Activated CD4-positive, alpha-beta T cell treated with anti-CD3 and anti-CD28 coated beads, Interleukin-2, amount 10 ng/mL, durations not matched to agents 7 days and 5 days (primary cell): Measurements from ENCODE around the gene MRPL43. TPM values are rescaled to one million over a fixed set of nuclear protein-coding genes. Genes with fewer than 3 reads are reported as not detected.
"Not testable (repeated sequence)": the region's sequence is repeated elsewhere in the genome, so short reads cannot be mapped to it uniquely, and the experiment has no call there.

ENCODE experiments used
- CTCF ChIA-PET: fragments of 350-600 bp; sonication (Branson Sonifier 250); formaldehyde crosslinking; loops from one replicate; lab custom pipeline; 2021; ENCODE audit warnings: antibody characterized with exemption; lab: Charles Lee
- POLR2A ChIA-PET: fragments of 350-600 bp; sonication (Branson Sonifier 250); formaldehyde crosslinking; loops from one replicate; lab custom pipeline; 2021; ENCODE audit warnings: antibody characterized with exemption; lab: Charles Lee
- DNase-seq: peaks from one replicate; pipeline ENCODE4 v3.0.0-alpha.2; 2020
- H3K27ac Mint-ChIP-seq: one replicate; pipeline ENCODE4 v1.8.0; 2021; ENCODE audit warnings: mild to moderate bottlenecking, moderate library complexity, mixed read lengths
- H3K27me3 Mint-ChIP-seq: one replicate; pipeline ENCODE4 v1.8.0; 2021; ENCODE audit warnings: mixed read lengths
- H3K36me3 Mint-ChIP-seq: one replicate; pipeline ENCODE4 v1.8.0; 2021; ENCODE audit warnings: low read depth, mixed read lengths
- H3K4me1 Mint-ChIP-seq: one replicate; pipeline ENCODE4 v1.8.0; 2021; ENCODE audit warnings: mixed read lengths
- H3K4me3 Mint-ChIP-seq: one replicate; pipeline ENCODE4 v1.8.0; 2021; ENCODE audit warnings: mild to moderate bottlenecking, moderate library complexity, mixed read lengths
- H3K9me3 Mint-ChIP-seq: one replicate; pipeline ENCODE4 v1.8.0; 2021; ENCODE audit warnings: mixed read lengths
- total RNA-seq, 2 experiments: library from RNA; stranded (reverse); gene quantifications; one replicate each; pipeline ENCODE4 v1.2.3, GENCODE V29; 2021

The MRPL43 gene
- total RNA-seq: 10 to 100 TPM; 55.9 to 57.0 TPM

- peak; percentile 90 for DNase-seq
- CTCF ChIA-PET: interaction anchor here (0.6 to 1.3 kb wide), 3 partner anchors 16 to 32 kb away, joined by 3 to 6 read pairs (median 5); no protein-coding TSS in a partner anchor
- H3K9me3 Mint-ChIP-seq: no peaks in the 10 kb centered on the region
- H3K4me3 Mint-ChIP-seq: peak within 1 kb of the TSS; percentile 89
- H3K36me3 Mint-ChIP-seq: peaks cover 22% of the 10 kb centered on the region
- H3K4me1 Mint-ChIP-seq: peaks cover 42% of the 10 kb centered on the region
- POLR2A ChIA-PET: no interaction called here
- peak within 1 kb of the TSS; percentile 83 for H3K27ac Mint-ChIP-seq
- H3K27me3 Mint-ChIP-seq: no peaks in the 10 kb centered on the region
These were observed at the start of gene MRPL43, which contains the start of gene TWNK for GRCh38 chr10:100986952-100987684. Gene MRPL43 (minus strand): TSS chr10:100987497. CDS start chr10:100987443, 54 bp downstream. Gene TWNK (plus strand): TSS chr10:100987543. CDS start chr10:100988211, 668 bp downstream.

- peaks cover 27% of the 10 kb centered on the region for H3K36me3 Mint-ChIP-seq
These were observed 49.4 kb upstream of the MRPL43 start for GRCh38 chr10:101036726-101037125.

GRCh38 chr10:101035916-101036702 lies 48.8 kb upstream of the MRPL43 start:
- CTCF ChIA-PET: interaction anchor here (1.5 to 3.7 kb wide), 4 partner anchors 11 to 25 kb away, joined by 3 to 15 read pairs (median 10); no protein-coding TSS in a partner anchor
- POLR2A ChIA-PET: no interaction called here
- Mint-ChIP-seq H3K36me3 (peaks cover 27% of the 10 kb centered on the region), H3K27ac (no peak overlapping the region), H3K27me3 (no peaks in the 10 kb centered on the region), H3K4me1 (peaks cover 22% of the 10 kb centered on the region), H3K4me3 (no peak overlapping the region), H3K9me3 (no peaks in the 10 kb centered on the region)
- DNase-seq: no peak

More at GRCh38 chr10:101036726-101037125, 49.4 kb upstream of the MRPL43 start:
- DNase-seq: no peak
- Mint-ChIP-seq H3K4me1 (peaks cover 28% of the 10 kb centered on the region), H3K9me3 (no peaks in the 10 kb centered on the region), H3K27me3 (no peaks in the 10 kb centered on the region), H3K27ac (no peak overlapping the region), H3K4me3 (no peak overlapping the region)
- ChIA-PET POLR2A (no interaction called here), CTCF (interaction anchor here (1.5 to 3.7 kb wide), 3 partner anchors 15 to 24 kb away, joined by 3 to 14 read pairs (median 5); no protein-coding TSS in a partner anchor)

- no peaks in the 10 kb centered on the region for H3K9me3 Mint-ChIP-seq
- H3K4me1 Mint-ChIP-seq: peaks cover 19% of the 10 kb centered on the region
- H3K27ac Mint-ChIP-seq: no peak overlapping the region
- no peak for DNase-seq
- no peak overlapping the region for H3K4me3 Mint-ChIP-seq
- H3K27me3 Mint-ChIP-seq: no peaks in the 10 kb centered on the region
- ChIA-PET POLR2A (no interaction called here), CTCF (interaction anchor here (1.0 to 5.7 kb wide), 6 partner anchors 10 to 107 kb away, joined by 3 to 24 read pairs (median 10); no protein-coding TSS in a partner anchor)
- peaks cover 27% of the 10 kb centered on the region for H3K36me3 Mint-ChIP-seq
These were observed 48.0 kb upstream of the MRPL43 start for GRCh38 chr10:101035314-101035713.

DNA sequence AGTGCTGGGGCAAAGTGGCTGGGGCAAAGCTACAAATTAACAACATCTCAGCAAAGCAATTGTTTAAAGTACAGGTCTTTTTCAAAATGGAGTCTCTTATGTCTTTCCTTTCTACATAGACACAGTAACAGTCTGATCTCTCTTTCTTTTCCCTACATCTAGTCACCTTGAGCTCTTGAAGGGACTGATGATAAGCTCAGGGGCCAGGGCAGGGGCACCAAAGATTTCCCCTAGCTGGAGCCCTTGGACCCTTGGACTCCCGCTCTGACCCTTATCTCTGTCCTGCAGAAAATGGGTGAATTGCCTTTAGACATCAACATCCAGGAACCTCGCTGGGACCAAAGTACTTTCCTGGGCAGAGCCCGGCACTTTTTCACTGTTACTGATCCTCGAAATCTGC lies 47.1 kb upstream of the MRPL43 start:
- not testable (repeated sequence) for H3K9me3 Mint-ChIP-seq

DNA sequence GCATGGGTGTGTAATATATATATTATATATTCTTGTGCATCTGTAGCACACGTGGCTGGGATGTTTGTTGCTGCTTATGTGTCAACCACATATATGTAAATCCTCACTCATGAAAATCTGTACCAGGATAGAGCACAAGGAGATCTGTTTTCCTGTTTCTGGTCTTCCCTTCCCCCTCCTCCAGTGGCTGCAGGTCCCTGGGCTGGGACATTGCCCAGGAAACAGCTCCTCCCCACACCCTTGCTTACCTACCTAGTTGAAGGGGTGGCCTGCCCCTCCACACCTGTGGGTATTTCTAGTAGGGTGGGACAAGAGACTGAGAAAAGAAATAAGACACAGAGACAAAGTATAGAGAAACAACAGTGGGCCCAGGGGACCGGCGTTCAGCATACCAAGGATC lies 46.0 kb upstream of the MRPL43 start:
- H3K27ac Mint-ChIP-seq: no peak overlapping the region
- POLR2A ChIA-PET: no interaction called here
- H3K4me3 Mint-ChIP-seq: peak overlapping the region; percentile 76
- H3K36me3 Mint-ChIP-seq: peaks cover 23% of the 10 kb centered on the region
- no peaks in the 10 kb centered on the region for H3K9me3 Mint-ChIP-seq
- peaks cover 12% of the 10 kb centered on the region for H3K27me3 Mint-ChIP-seq
- peaks cover 17% of the 10 kb centered on the region for H3K4me1 Mint-ChIP-seq
- CTCF ChIA-PET: interaction anchor here (2.6 to 8.0 kb wide), 4 partner anchors 16 to 36 kb away, joined by 14 to 104 read pairs (median 20); no protein-coding TSS in a partner anchor
- DNase-seq: no peak

More for the DNA sequence above, 47.1 kb upstream of the MRPL43 start:
- POLR2A ChIA-PET, H3K27ac Mint-ChIP-seq, DNase-seq, H3K4me3 Mint-ChIP-seq, H3K27me3 Mint-ChIP-seq: not testable (repeated sequence)
- Mint-ChIP-seq H3K36me3 (peaks cover 27% of the 10 kb centered on the region), H3K4me1 (peaks cover 17% of the 10 kb centered on the region)
- CTCF ChIA-PET: interaction anchor here (0.6 to 5.7 kb wide), 10 partner anchors 9 to 811 kb away, joined by 3 to 24 read pairs (median 4); no protein-coding TSS in a partner anchor

- Mint-ChIP-seq H3K36me3 (peaks cover 19% of the 10 kb centered on the region), H3K4me1 (peaks cover 17% of the 10 kb centered on the region), H3K27me3 (peaks cover 12% of the 10 kb centered on the region), H3K4me3 (peak overlapping the region; percentile 76), H3K9me3 (no peaks in the 10 kb centered on the region), H3K27ac (peak overlapping the region; percentile 88)
- ChIA-PET POLR2A (no interaction called here), CTCF (interaction anchor here (1.0 to 8.0 kb wide), 7 partner anchors 10 to 109 kb away, joined by 5 to 104 read pairs (median 11); partner anchors contain the start of gene KAZALD1)
- peak; percentile 52 for DNase-seq
These were observed 45.4 kb upstream of the MRPL43 start for GRCh38 chr10:101032637-101033224.

DNA sequence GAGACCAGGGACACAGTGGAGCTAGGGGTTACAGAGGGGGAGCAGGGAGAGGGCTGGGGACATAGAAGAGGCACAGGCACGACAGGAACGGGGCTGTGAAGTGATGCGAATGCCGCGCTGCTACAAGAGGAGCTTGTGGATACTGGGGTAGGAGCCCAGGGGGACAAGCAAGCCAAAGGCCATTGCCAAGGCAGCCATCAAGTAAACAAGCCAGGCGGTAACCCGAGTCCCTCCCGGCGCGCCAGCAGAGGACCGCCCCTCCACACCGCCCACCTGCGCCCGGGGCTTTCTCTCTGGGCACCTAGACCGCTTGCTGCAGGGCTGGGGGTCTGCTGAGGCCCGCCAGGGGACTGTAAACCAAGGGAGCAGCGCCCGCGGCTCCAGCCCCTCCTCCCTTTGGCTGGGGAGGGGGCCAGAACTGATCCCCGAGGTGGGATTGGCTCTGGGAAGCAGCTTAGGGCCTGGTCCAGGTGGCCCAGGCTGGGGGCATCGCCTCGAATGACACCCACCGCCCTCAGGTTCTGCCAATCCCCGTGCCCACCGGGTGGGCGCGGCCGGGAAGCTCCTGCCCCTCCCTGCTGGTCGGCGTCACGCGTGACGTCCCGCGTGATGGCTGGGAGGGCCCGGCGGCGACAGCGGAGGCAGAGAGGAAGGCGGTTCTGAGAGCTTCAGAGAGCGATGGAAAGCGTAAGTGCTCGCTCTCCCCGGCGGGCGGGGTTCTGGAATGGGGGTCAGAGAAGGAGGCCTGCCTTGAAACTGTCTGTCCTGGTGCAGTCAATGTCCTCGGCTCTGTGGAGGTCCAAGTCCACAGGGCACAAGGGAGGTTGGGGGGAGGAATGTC lies 44.7 kb upstream of the MRPL43 start:
- Mint-ChIP-seq H3K9me3 (no peaks in the 10 kb centered on the region), H3K27ac (peak overlapping the region; percentile 88), H3K36me3 (peaks cover 16% of the 10 kb centered on the region), H3K4me1 (peaks cover 17% of the 10 kb centered on the region), H3K4me3 (peak overlapping the region; percentile 76), H3K27me3 (peaks cover 12% of the 10 kb centered on the region)
- ChIA-PET CTCF (interaction anchor here (1.0 to 8.0 kb wide), 8 partner anchors 8 to 110 kb away, joined by 3 to 104 read pairs (median 10); partner anchors contain the start of gene KAZALD1), POLR2A (interaction anchor here (0.6 kb wide), 1 partner anchor 62 kb away, joined by 3 read pairs; no protein-coding TSS in a partner anchor)
- peak; percentile 85 for DNase-seq

- Mint-ChIP-seq H3K27ac (peak within 1 kb of the TSS; percentile 88), H3K9me3 (no peaks in the 10 kb centered on the region), H3K27me3 (peaks cover 12% of the 10 kb centered on the region), H3K4me3 (peak within 1 kb of the TSS; percentile 76), H3K4me1 (peaks cover 17% of the 10 kb centered on the region), H3K36me3 (peaks cover 9% of the 10 kb centered on the region)
- POLR2A ChIA-PET: interaction anchor here (0.5 kb wide), 1 partner anchor 49 kb away, joined by 3 read pairs; no protein-coding TSS in a partner anchor
- CTCF ChIA-PET: interaction anchor here (0.7 to 8.0 kb wide), 12 partner anchors 8 to 468 kb away, joined by 3 to 104 read pairs (median 5); partner anchors contain the start of gene KAZALD1
- DNase-seq: peak; percentile 96
These were observed 44.0 kb upstream of the MRPL43 start, which contains the start of the genes PDZD7 and SFXN3 for GRCh38 chr10:101031128-101031795. Gene PDZD7 (minus strand): TSS chr10:101031129. CDS start chr10:101030219, 910 bp downstream. Gene SFXN3 (plus strand): TSS chr10:101031234. CDS start chr10:101034695, 3,461 bp downstream.

DNA sequence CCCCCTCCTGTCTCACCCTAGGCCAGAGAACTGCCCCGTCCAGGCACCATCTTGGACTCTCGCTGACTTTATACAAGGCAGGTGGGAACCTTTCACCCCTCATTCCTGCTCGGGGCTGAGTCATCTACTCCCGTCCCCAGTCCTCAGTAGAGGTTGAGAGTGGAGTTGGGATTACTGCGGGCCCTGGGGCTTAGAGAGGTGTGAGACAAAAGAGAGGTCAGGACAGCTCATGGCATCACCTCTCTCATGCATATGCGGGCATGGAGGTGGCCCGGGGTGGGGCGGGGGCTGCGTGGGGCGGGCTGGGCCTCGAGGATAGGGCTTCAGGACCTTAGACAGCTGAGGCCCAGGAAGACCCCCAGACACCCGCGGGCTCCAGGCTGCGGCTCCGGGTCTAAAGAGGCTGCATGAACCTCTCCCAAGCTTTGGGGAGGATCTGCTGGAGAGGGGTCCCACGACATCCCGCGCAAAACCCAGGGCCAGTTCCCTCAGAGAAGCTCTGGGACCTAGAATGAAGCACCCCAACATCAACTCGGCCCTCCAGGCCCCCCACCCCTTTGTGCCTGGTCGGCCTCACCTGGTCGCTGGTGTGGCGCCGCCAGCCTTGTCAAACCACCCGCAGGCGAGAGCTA lies 43.3 kb upstream of the MRPL43 start:
- peak overlapping the region; percentile 88 for H3K27ac Mint-ChIP-seq
- H3K27me3 Mint-ChIP-seq: peaks cover 12% of the 10 kb centered on the region

More for the DNA sequence above, 43.3 kb upstream of the MRPL43 start:
- H3K9me3 Mint-ChIP-seq: no peaks in the 10 kb centered on the region
- ChIA-PET POLR2A (interaction anchor here (0.5 kb wide), 1 partner anchor 48 kb away, joined by 3 read pairs; no protein-coding TSS in a partner anchor), CTCF (interaction anchor here (0.7 to 8.0 kb wide), 13 partner anchors 9 to 468 kb away, joined by 3 to 104 read pairs (median 5); partner anchors contain the start of gene KAZALD1)
- H3K4me1 Mint-ChIP-seq: peaks cover 17% of the 10 kb centered on the region
- H3K36me3 Mint-ChIP-seq: peaks cover 5% of the 10 kb centered on the region
- DNase-seq: no peak
- peak overlapping the region; percentile 76 for H3K4me3 Mint-ChIP-seq
